ENCODE results near the gene CEP63. TPM values are rescaled to one million over a fixed set of nuclear protein-coding genes. Genes with fewer than 3 reads are reported as not detected.
A peak's percentile ranks its signal among the peaks of the same experiment; 100 is the strongest.

CEP63 gene
- total RNA-seq, 4 donors from 2014 or later, result 21.3 to 26.5 (median 24.3) TPM

DNA sequence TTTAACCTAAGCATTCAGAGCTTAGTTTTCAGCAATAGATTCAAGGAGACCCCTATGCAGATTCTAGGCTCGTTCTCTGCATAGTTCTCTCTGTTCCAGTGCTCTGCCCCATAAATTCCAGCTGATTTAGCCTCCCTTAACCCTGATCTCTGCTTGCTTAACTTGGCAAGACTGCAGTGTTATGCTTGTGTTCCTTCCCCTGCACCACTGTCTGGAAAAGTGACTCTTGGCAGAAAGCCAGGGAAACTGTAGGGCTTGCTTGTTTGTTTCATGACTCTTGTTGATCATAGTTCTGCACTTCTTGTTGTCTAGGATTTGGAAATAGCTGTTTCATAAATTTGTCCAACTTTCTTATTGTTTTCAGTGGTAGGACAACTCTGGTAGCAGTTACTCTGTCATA lies 40.2 kb upstream of the CEP63 start:
- Histone ChIP-seq H3K27ac (peak overlapping the region; percentile 9 to 61 (median 36)), H3K27me3 (no peaks in the 10 kb centered on the region), H3K36me3 (no peaks in the 10 kb centered on the region), H3K4me3 (replicated peaks in 1 of 3) (no peak overlapping the region), H3K9me3 (no peaks in the 10 kb centered on the region), H3K4me1 (peaks cover 11 to 31% of the 10 kb centered on the region in 2 donors)
- intact Hi-C loops (cut with DNase I), result no loop called here
- TF ChIP-seq, protein P1, sequence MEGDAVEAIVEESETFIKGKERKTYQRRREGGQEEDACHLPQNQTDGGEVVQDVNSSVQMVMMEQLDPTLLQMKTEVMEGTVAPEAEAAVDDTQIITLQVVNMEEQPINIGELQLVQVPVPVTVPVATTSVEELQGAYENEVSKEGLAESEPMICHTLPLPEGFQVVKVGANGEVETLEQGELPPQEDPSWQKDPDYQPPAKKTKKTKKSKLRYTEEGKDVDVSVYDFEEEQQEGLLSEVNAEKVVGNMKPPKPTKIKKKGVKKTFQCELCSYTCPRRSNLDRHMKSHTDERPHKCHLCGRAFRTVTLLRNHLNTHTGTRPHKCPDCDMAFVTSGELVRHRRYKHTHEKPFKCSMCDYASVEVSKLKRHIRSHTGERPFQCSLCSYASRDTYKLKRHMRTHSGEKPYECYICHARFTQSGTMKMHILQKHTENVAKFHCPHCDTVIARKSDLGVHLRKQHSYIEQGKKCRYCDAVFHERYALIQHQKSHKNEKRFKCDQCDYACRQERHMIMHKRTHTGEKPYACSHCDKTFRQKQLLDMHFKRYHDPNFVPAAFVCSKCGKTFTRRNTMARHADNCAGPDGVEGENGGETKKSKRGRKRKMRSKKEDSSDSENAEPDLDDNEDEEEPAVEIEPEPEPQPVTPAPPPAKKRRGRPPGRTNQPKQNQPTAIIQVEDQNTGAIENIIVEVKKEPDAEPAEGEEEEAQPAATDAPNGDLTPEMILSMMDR (IDR thresholded peaks at IDR 0.05), result no peak
- no peak for TF ChIP-seq POLR2A (IDR thresholded peaks at IDR 0.05)
- peak; percentile 56 to 62 for DNase-seq
- WGBS, 2 donors, result 5 to 20% methylated on average over 1 of the region's 1 CpG

DNA sequence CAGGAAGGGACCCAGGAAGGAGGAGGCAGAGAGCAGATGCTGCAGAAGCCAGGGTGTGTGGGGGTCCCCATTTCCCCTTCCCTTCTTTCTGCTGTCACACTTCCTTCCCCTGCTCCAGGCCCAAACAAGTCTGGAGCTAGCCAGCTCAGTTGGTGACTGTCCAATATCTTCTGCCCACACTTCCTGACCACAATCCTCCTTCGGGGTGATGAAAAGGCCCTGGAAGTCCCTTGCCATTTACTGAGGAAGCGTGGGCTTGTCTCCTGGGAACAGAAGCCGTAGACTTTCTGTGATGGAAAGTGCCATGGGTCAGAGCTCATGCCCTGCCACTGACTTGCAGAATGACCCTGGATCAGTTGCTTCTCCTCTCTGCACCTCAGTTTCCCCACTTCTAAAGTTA lies 39.1 kb upstream of the CEP63 start:
- H3K27me3 ChIP-seq, result no peaks in the 10 kb centered on the region
- H3K9me3 ChIP-seq, result no peaks in the 10 kb centered on the region
- no peaks in the 10 kb centered on the region for H3K36me3 ChIP-seq
- peaks cover 11 to 31% of the 10 kb centered on the region in 2 donors for H3K4me1 ChIP-seq
- H3K27ac ChIP-seq, result peak overlapping the region in 2 of 3 donors; percentile 36 to 61
- H3K4me3 ChIP-seq (replicated peaks in 1 of 3), result no peak overlapping the region
- TF ChIP-seq POLR2A (IDR thresholded peaks at IDR 0.05), result no peak
- TF ChIP-seq, protein P1 (IDR thresholded peaks at IDR 0.05), result no peak
- intact Hi-C loops (cut with DNase I), result no loop called here
- no peak for DNase-seq
- 66 to 69% methylated on average over 3 of the region's 3 CpGs for WGBS, 2 donors

DNA sequence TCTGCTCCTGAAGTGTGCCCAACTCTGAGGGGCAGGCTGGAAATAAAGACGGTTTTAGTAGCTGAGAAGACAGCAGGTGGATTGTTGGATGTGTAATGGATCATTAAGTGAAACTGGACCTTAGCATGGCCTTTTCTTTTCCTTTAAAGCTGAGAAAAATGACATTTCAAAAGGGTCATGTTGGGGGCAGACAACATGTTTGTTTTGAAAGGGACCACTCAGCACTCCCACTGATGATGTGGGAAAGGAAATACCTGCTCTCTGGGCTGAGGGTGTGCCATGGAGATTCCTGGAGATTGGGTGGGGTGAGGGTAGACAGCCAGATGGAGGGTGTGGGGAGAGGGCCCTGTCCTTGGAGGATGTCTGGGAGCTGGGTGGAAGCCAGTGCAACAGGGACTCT lies 38.5 kb upstream of the CEP63 start:
- 38 to 61% methylated on average over 1 of the region's 1 CpG for WGBS, 2 donors
- TF ChIP-seq, protein P1 (IDR thresholded peaks at IDR 0.05), result no peak
- no peak for TF ChIP-seq POLR2A (IDR thresholded peaks at IDR 0.05)
- intact Hi-C loops (cut with DNase I), result no loop called here
- Histone ChIP-seq H3K27me3 (no peaks in the 10 kb centered on the region), H3K4me3 (replicated peaks in 1 of 3) (no peak overlapping the region), H3K9me3 (no peaks in the 10 kb centered on the region), H3K4me1 (peaks cover 11 to 31% of the 10 kb centered on the region in 2 donors), H3K27ac (peak overlapping the region in 1 of 3 donors; percentile 36), H3K36me3 (no peaks in the 10 kb centered on the region)
- DNase-seq, result no peak

DNA sequence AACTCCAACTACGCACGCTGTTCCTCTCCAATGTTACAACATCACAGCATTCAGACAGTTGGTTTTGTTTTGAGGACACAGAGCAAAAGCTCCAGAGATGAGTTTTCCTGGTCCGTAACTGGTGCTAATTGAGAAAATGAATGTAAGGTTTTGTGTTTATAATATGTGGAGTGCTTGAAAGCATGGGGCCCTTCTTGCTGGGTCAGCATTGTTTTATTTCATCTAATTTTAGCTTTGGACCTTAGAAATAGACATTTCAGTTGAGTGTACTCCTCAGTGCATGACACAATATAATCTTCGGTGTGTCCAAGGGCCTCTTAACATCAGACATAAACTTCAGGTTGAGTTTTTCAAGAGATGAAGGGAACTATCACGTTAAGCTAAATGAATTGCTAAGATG lies 37.2 kb upstream of the CEP63 start:
- Histone ChIP-seq H3K27ac (no peak overlapping the region), H3K4me1 (peaks cover 11 to 31% of the 10 kb centered on the region in 2 donors), H3K36me3 (no peaks in the 10 kb centered on the region), H3K4me3 (replicated peaks in 1 of 3) (no peak overlapping the region), H3K9me3 (no peaks in the 10 kb centered on the region), H3K27me3 (no peaks in the 10 kb centered on the region)
- TF ChIP-seq, protein P1 (IDR thresholded peaks at IDR 0.05), result no peak
- no peak for TF ChIP-seq POLR2A (IDR thresholded peaks at IDR 0.05)
- intact Hi-C loops (cut with DNase I), result no loop called here
- no peak for DNase-seq
- 82 to 90% methylated on average over 5 of the region's 5 CpGs for WGBS, 2 donors

DNA sequence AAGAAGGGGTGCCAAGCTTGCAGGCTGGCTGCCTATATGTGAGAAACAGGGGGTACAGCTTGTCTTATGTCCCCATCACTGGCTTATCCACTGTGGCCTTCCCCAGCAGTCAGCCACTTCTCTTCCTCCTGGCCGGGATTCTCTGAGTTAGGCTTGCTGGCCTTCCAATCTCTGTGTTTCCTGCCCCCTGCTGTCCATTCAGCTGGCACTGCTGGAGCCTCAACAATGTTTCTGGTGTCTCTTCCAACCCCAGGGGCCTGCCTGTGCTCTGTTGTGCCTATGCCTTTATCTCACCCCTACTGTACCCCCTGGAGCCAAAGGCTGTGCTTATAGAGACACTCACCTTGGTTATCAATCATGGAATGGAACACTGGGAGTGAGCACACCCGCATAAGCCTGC lies 36.6 kb upstream of the CEP63 start:
- peak; percentile 64 to 66 for DNase-seq
- Histone ChIP-seq H3K4me3 (replicated peaks in 1 of 3) (no peak overlapping the region), H3K9me3 (no peaks in the 10 kb centered on the region), H3K4me1 (peaks cover 11 to 30% of the 10 kb centered on the region in 2 donors), H3K27me3 (no peaks in the 10 kb centered on the region), H3K27ac (no peak overlapping the region), H3K36me3 (no peaks in the 10 kb centered on the region)
- TF ChIP-seq, protein P1 (IDR thresholded peaks at IDR 0.05), result peak in 5 of 6 experiments; percentile 33 to 65 (median 51)
- no peak for TF ChIP-seq POLR2A (IDR thresholded peaks at IDR 0.05)
- WGBS, 2 donors, result 68 to 71% methylated on average over 2 of the region's 2 CpGs
- intact Hi-C loops (cut with DNase I), result no loop called here
